Nephron (organoid): ENCODE data around the gene MARCKS.
"Not testable (repeated sequence)": the region's sequence is repeated elsewhere in the genome, so short reads cannot be mapped to it uniquely, and the experiment has no call there.

Source experiments
- H3K27ac Mint-ChIP-seq, 3 experiments: 2 replicates each; pipeline ENCODE4 v1.8.0; 2020; ENCODE audit warnings: mixed read lengths in 3 of 3, mild to moderate bottlenecking in 2 of 3, moderate library complexity in 1 of 3
- H3K27me3 Mint-ChIP-seq: 2 replicates; pipeline ENCODE4 v1.8.0; 2021; ENCODE audit warnings: low read depth, mild to moderate bottlenecking, moderate library complexity, mixed read lengths
- H3K36me3 Mint-ChIP-seq: 2 replicates; pipeline ENCODE4 v1.8.0; 2020; ENCODE audit warnings: low read depth, mixed read lengths
- H3K4me1 Mint-ChIP-seq: 2 replicates; pipeline ENCODE4 v1.8.0; 2020; ENCODE audit warnings: mixed read lengths
- H3K4me3 Mint-ChIP-seq, 3 experiments: 2 replicates each; pipeline ENCODE4 v1.8.0; 2020; ENCODE audit warnings: mild to moderate bottlenecking in 3 of 3, mixed read lengths in 3 of 3, moderate library complexity in 2 of 3
- H3K9me3 Mint-ChIP-seq: 2 replicates; pipeline ENCODE4 v1.8.0; 2020; ENCODE audit warnings: mixed read lengths
- CTCF ChIP-seq, 3 experiments: fragments of 200-600 bp; sonication (generic); IDR thresholded peaks; one replicate each; pipeline ENCODE4 v1.5.0; 2021; ENCODE audit warnings: antibody characterized with exemption in 3 of 3; ENCODE audit not compliant: unreplicated experiment in 3 of 3

The MARCKS gene

GRCh38 chr6:113908801-113909200 is 51.7 kb downstream of the MARCKS start:
- no peak for TF ChIP-seq CTCF (IDR thresholded peaks at IDR 0.05; ENCODE audit: unreplicated experiment in 3 of 3)
- H3K27ac Mint-ChIP-seq, result peak overlapping the region in 2 of 3 experiments; percentile 12 to 28

GRCh38 chr6:113909224-113909856 is 52.2 kb downstream of the MARCKS start:
- peak overlapping the region in 2 of 3 experiments; percentile 28 to 85 for H3K27ac Mint-ChIP-seq
- H3K27me3 Mint-ChIP-seq, result no peaks in the 10 kb centered on the region
- peaks cover 5% of the 10 kb centered on the region for H3K36me3 Mint-ChIP-seq
- no peak overlapping the region for H3K4me3 Mint-ChIP-seq
- peak; percentile 74 to 82 (median 78) for TF ChIP-seq CTCF (IDR thresholded peaks at IDR 0.05; ENCODE audit: unreplicated experiment in 3 of 3)
- peaks cover 22% of the 10 kb centered on the region for H3K4me1 Mint-ChIP-seq
- peaks cover 5% of the 10 kb centered on the region for H3K9me3 Mint-ChIP-seq

More at GRCh38 chr6:113908801-113909200, 51.7 kb downstream of the MARCKS start:
- H3K27me3 Mint-ChIP-seq, result no peaks in the 10 kb centered on the region
- H3K4me1 Mint-ChIP-seq, result peaks cover 28% of the 10 kb centered on the region
- H3K4me3 Mint-ChIP-seq, result no peak overlapping the region
- peaks cover 5% of the 10 kb centered on the region for H3K9me3 Mint-ChIP-seq
- peaks cover 5% of the 10 kb centered on the region for H3K36me3 Mint-ChIP-seq

- not testable (repeated sequence) for H3K27ac Mint-ChIP-seq, H3K27me3 Mint-ChIP-seq, H3K36me3 Mint-ChIP-seq, H3K9me3 Mint-ChIP-seq, H3K4me3 Mint-ChIP-seq
- peaks cover 13% of the 10 kb centered on the region for H3K4me1 Mint-ChIP-seq
Observed at GRCh38 chr6:113910285-113910684, 53.1 kb downstream of the MARCKS start.
